ENCODE results near the gene RTL1.

The RTL1 gene

GRCh38 chr14:100898935-100899883 is 4.3 kb downstream of the RTL1 start:
- no peak for FAIRE-seq
- no peak for DNase-seq (ENCODE audit: low spot score)

GRCh38 chr14:100898465-100898864 is 5.1 kb downstream of the RTL1 start:
- FAIRE-seq (no peak), DNase-seq (ENCODE audit: low spot score) (no peak)

- DNase-seq (ENCODE audit: low spot score): no peak
- no peak for FAIRE-seq
Measured at GRCh38 chr14:100896369-100897060, 7.0 kb downstream of the RTL1 start.

- DNase-seq (ENCODE audit: low spot score) (no peak), FAIRE-seq (no peak)
Measured at GRCh38 chr14:100895411-100895810, 8.1 kb downstream of the RTL1 start.

- DNase-seq (ENCODE audit: low spot score): no peak
- no peak for FAIRE-seq
Measured at GRCh38 chr14:100894416-100894815, 9.1 kb downstream of the RTL1 start.

- DNase-seq (ENCODE audit: low spot score): no peak
- FAIRE-seq: no peak
Measured at GRCh38 chr14:100893760-100894159, 9.8 kb downstream of the RTL1 start.

GRCh38 chr14:100893228-100893601 is 10.3 kb downstream of the RTL1 start:
- no peak for DNase-seq (ENCODE audit: low spot score)
- FAIRE-seq: no peak

- FAIRE-seq (no peak), DNase-seq (ENCODE audit: low spot score) (no peak)
Measured at GRCh38 chr14:100892496-100893227, 10.9 kb downstream of the RTL1 start.

GRCh38 chr14:100891501-100892445 is 11.7 kb downstream of the RTL1 start:
- FAIRE-seq: no peak

GRCh38 chr14:100891051-100891450 is 12.5 kb downstream of the RTL1 start:
- FAIRE-seq (no peak), DNase-seq (ENCODE audit: low spot score) (no peak)

More at GRCh38 chr14:100891501-100892445, 11.7 kb downstream of the RTL1 start:
- DNase-seq (ENCODE audit: low spot score): no peak

GRCh38 chr14:100890061-100890850 is 13.3 kb downstream of the RTL1 start:
- no peak for FAIRE-seq
- DNase-seq (ENCODE audit: low spot score): no peak

GRCh38 chr14:100889641-100890040 is 13.9 kb downstream of the RTL1 start:
- DNase-seq (ENCODE audit: low spot score): no peak
- FAIRE-seq: no peak

- DNase-seq (ENCODE audit: low spot score) (no peak), FAIRE-seq (no peak)
Measured at GRCh38 chr14:100888789-100889315, 14.7 kb downstream of the RTL1 start.

- no peak for FAIRE-seq
- DNase-seq (ENCODE audit: low spot score): no peak
Measured at GRCh38 chr14:100887728-100888335, 15.7 kb downstream of the RTL1 start.

- DNase-seq (ENCODE audit: low spot score): no peak
- no peak for FAIRE-seq
Measured at GRCh38 chr14:100885617-100886016, 17.9 kb downstream of the RTL1 start.

- DNase-seq (ENCODE audit: low spot score): no peak
- no peak for FAIRE-seq
Measured at GRCh38 chr14:100885196-100885595, 18.3 kb downstream of the RTL1 start.

- no peak for FAIRE-seq
Measured at GRCh38 chr14:100884456-100884855, 19.1 kb downstream of the RTL1 start.

GRCh38 chr14:100883789-100884101 is 19.8 kb downstream of the RTL1 start:
- FAIRE-seq (no peak), DNase-seq (ENCODE audit: low spot score) (no peak)

More at GRCh38 chr14:100884456-100884855, 19.1 kb downstream of the RTL1 start:
- no peak for DNase-seq (ENCODE audit: low spot score)
